A549 (cell line): ENCODE measurements around the gene RXRA. TPM values are rescaled to one million over a fixed set of nuclear protein-coding genes. Genes with fewer than 3 reads are reported as not detected.
A peak's percentile ranks its signal among the peaks of the same experiment; 100 is the strongest.

ENCODE experiments used
- ATAC-seq, 2 experiments: fragments of 200-7000 bp in 1 of 2; fragments of >200 bp in 1 of 2; cut with Nextera tagmentation in 1 of 2; cut with Tn5 transposase in 1 of 2; 3 replicates each; pipeline versions ENCODE4 v1.8.0 to v1.9.1; 2018 to 2020; ENCODE audit warnings: mild to moderate bottlenecking in 1 of 2, moderate library complexity in 1 of 2
- CTCF ChIA-PET: fragments of 300-600 bp; sonication (Branson Sonifier 250); formaldehyde crosslinking; extraction: SDS; loops from one replicate; lab custom pipeline; 2021; ENCODE audit warnings: antibody characterized with exemption, inconsistent platforms; lab: Yijun Ruan, JAX
- POLR2A ChIA-PET: fragments of 350-600 bp; formaldehyde crosslinking; extraction: SDS; loops from one replicate; lab custom pipeline; 2021; ENCODE audit warnings: antibody characterized with exemption, inconsistent platforms; lab: Yijun Ruan, JAX
- DNase-seq, 2 experiments: peaks; one replicate each; pipeline versions ENCODE4 v3.0.0 to v3.0.0-alpha.2; 2011 to 2016; ENCODE audit warnings: low read depth in 1 of 2, low spot score in 1 of 2
- FAIRE-seq: peaks from 2 replicates; lab custom pipeline; 2011; peaks lifted over from hg19 to GRCh38; lab: Jason Lieb, UNC
- H3K27ac ChIP-seq, 2 experiments: fragments of >200 bp; sonication (Bioruptor Twin); formaldehyde crosslinking; 3 replicates each; pipeline ENCODE4 v1.5.1; 2016 to 2017
- H3K4me1 ChIP-seq: fragments of >200 bp; sonication (Bioruptor Twin); formaldehyde crosslinking; 3 replicates; pipeline ENCODE4 v1.6.1; 2016
- H3K4me2 ChIP-seq: fragments of >200 bp; sonication (Bioruptor Twin); formaldehyde crosslinking; 3 replicates; pipeline ENCODE4 v1.6.1; 2016
- H3K4me3 ChIP-seq: fragments of >200 bp; sonication (Bioruptor Twin); formaldehyde crosslinking; 3 replicates; pipeline ENCODE4 v1.5.1; 2016
- H3K9me3 ChIP-seq: fragments of >200 bp; sonication (Bioruptor Twin); formaldehyde crosslinking; 3 replicates; pipeline ENCODE4 v1.6.1; 2016
- ATOH8 ChIP-seq: fragments of 250-450 bp; sonication (Bioruptor Pico); IDR thresholded peaks from 2 replicates; pipeline ENCODE4 v1.5.0; 2020; ENCODE audit warnings: low read depth, mild to moderate bottlenecking, moderate library complexity
- BHLHE40 ChIP-seq: IDR thresholded peaks from 2 replicates; pipeline ENCODE4 v1.6.1; 2012; ENCODE audit warnings: low read depth, low read length, inconsistent platforms
- CBX8 ChIP-seq: fragments of 200-600 bp; sonication (generic); IDR thresholded peaks from 2 replicates; pipeline ENCODE4 v1.6.1; 2016
- CEBPB ChIP-seq, 2 experiments: fragments of >200 bp in 1 of 2; sonication (Bioruptor Twin) in 1 of 2; formaldehyde crosslinking in 1 of 2; IDR thresholded peaks; 2 replicates each; pipeline ENCODE4 v1.6.1; 2012 to 2016
- CHD2 ChIP-seq: fragments of 150-350 bp; IDR thresholded peaks from 2 replicates; pipeline ENCODE4 v1.6.1; 2014; ENCODE audit warnings: low read length; ENCODE audit not compliant: partially characterized antibody
- CHD4 ChIP-seq: fragments of 200-600 bp; sonication (generic); IDR thresholded peaks from 2 replicates; pipeline ENCODE4 v1.6.1; 2016; ENCODE audit warnings: antibody characterized with exemption, mild to moderate bottlenecking, borderline replicate concordance
- EHMT2 ChIP-seq: fragments of 200-600 bp; sonication (generic); IDR thresholded peaks from 2 replicates; pipeline ENCODE4 v1.6.1; 2016; ENCODE audit warnings: antibody characterized with exemption, low read depth, mild to moderate bottlenecking, moderate library complexity
- ESRRA ChIP-seq: fragments of 150-350 bp; IDR thresholded peaks from 2 replicates; pipeline ENCODE4 v1.6.1; 2014; ENCODE audit warnings: mild to moderate bottlenecking, low read length, borderline replicate concordance
- FOSL2 ChIP-seq, 2 experiments: fragments of 450-650 bp in 1 of 2; fragments of >200 bp in 1 of 2; sonication (Bioruptor Twin) in 1 of 2; formaldehyde crosslinking; IDR thresholded peaks; 2 replicates each; pipeline versions ENCODE4 v1.5.0 to v1.6.1; 2016 to 2020; ENCODE audit warnings: mild to moderate bottlenecking in 1 of 2, moderate library complexity in 1 of 2
- HDAC2 ChIP-seq: fragments of 200-600 bp; sonication (generic); IDR thresholded peaks from 2 replicates; pipeline ENCODE4 v1.6.1; 2016
- HOXB5 ChIP-seq: fragments of 250-450 bp; sonication (Bioruptor Pico); IDR thresholded peaks from 2 replicates; pipeline ENCODE4 v1.5.0; 2020; ENCODE audit warnings: mild to moderate bottlenecking, moderate library complexity
- JUN ChIP-seq, 2 experiments: fragments of >200 bp; sonication (Bioruptor Twin); formaldehyde crosslinking; IDR thresholded peaks; 2 replicates in 1 of 2; 3 replicates in 1 of 2; pipeline ENCODE4 v1.6.1; 2016 to 2017
- JUNB ChIP-seq: fragments of >200 bp; sonication (Bioruptor Twin); formaldehyde crosslinking; IDR thresholded peaks from 2 replicates; pipeline ENCODE4 v1.6.1; 2016
- KDM5A ChIP-seq: fragments of 200-600 bp; sonication (generic); IDR thresholded peaks from 2 replicates; pipeline ENCODE4 v1.6.1; 2016; ENCODE audit warnings: antibody characterized with exemption, mild to moderate bottlenecking
- MAFK ChIP-seq: fragments of 450-650 bp; IDR thresholded peaks from 2 replicates; pipeline ENCODE4 v1.6.1; 2014; ENCODE audit not compliant: partially characterized antibody
- NFE2L2 ChIP-seq: fragments of 150-350 bp; conservative IDR thresholded peaks from 2 replicates; pipeline ENCODE4 v1.6.1; 2014; ENCODE audit warnings: low read length
- NPAS2 ChIP-seq: fragments of 250-450 bp; sonication (Bioruptor Pico); IDR thresholded peaks from 2 replicates; pipeline ENCODE4 v1.8.0; 2022; ENCODE audit warnings: mild to moderate bottlenecking, moderate library complexity, borderline replicate concordance
- NR3C1 ChIP-seq: fragments of >200 bp; sonication (Bioruptor Twin); formaldehyde crosslinking; IDR thresholded peaks from 3 replicates; pipeline ENCODE4 v1.6.1; 2017
- PBX3 ChIP-seq: IDR thresholded peaks from 2 replicates; pipeline ENCODE4 v1.6.1; 2012
- RAD21 ChIP-seq, 2 experiments: fragments of >200 bp in 1 of 2; sonication (Bioruptor Twin) in 1 of 2; formaldehyde crosslinking in 1 of 2; IDR thresholded peaks in 1 of 2; conservative IDR thresholded peaks in 1 of 2; 2 replicates in 1 of 2; 3 replicates in 1 of 2; pipeline ENCODE4 v1.6.1; 2012 to 2018; ENCODE audit warnings: inconsistent platforms in 1 of 2
- RCOR1 ChIP-seq: fragments of 150-350 bp; IDR thresholded peaks from 2 replicates; pipeline ENCODE4 v1.6.1; 2014; ENCODE audit warnings: antibody characterized with exemption, low read length, low read depth
- REST ChIP-seq: fragments of 200-600 bp; sonication (generic); IDR thresholded peaks from 2 replicates; pipeline ENCODE4 v1.6.1; 2016; ENCODE audit warnings: antibody characterized with exemption, mild to moderate bottlenecking, moderate library complexity
- RFX5 ChIP-seq: fragments of 450-650 bp; IDR thresholded peaks from 2 replicates; pipeline ENCODE4 v1.7.1; 2014; ENCODE audit warnings: antibody characterized with exemption, mild to moderate bottlenecking, moderate library complexity
- SMC3 ChIP-seq: fragments of >200 bp; sonication (Bioruptor Twin); formaldehyde crosslinking; IDR thresholded peaks from 3 replicates; pipeline ENCODE4 v1.6.1; 2018; ENCODE audit warnings: inconsistent platforms
- ZFP36 ChIP-seq: fragments of 450-650 bp; IDR thresholded peaks from 2 replicates; pipeline ENCODE4 v1.6.1; 2014; ENCODE audit warnings: borderline replicate concordance; ENCODE audit not compliant: partially characterized antibody
- ZSCAN20 ChIP-seq: fragments of 250-450 bp; sonication (Bioruptor Pico); IDR thresholded peaks from 2 replicates; pipeline ENCODE4 v1.8.0; 2022; ENCODE audit warnings: mild to moderate bottlenecking, moderate library complexity
- WGBS: methylation state at CpG from one replicate; pipeline ENCODE4 v1.1.6; 2017; ENCODE audit errors: missing lambda C conversion rate; 5-methylcytosine and 5-hydroxymethylcytosine counted together
- polyA plus RNA-seq, 4 experiments: library from polyadenylated mRNA; depleted of rRNA in 3 of 4; stranded (reverse); fragments of >200 nt; fragmentation: RNase III in 1 of 4; extraction: RNeasy Plus Mini Kit Qiagen cat#74134 plus additional on column Dnase treatment in 1 of 4; gene quantifications; 2 replicates in 3 of 4; 3 replicates in 1 of 4; pipeline ENCODE4 v1.2.3, GENCODE V29; 2011 to 2017
- TF ChIP-seq, protein P1 (sequence below): fragments of 450-650 bp; IDR thresholded peaks from 2 replicates; pipeline ENCODE4 v1.6.1; 2014; ENCODE audit warnings: antibody characterized with exemption

The RXRA gene
- polyA plus RNA-seq, 2 of the 4 experiments (the other 2 are of a cell fraction), result 6.6 to 23.9 TPM

DNA sequence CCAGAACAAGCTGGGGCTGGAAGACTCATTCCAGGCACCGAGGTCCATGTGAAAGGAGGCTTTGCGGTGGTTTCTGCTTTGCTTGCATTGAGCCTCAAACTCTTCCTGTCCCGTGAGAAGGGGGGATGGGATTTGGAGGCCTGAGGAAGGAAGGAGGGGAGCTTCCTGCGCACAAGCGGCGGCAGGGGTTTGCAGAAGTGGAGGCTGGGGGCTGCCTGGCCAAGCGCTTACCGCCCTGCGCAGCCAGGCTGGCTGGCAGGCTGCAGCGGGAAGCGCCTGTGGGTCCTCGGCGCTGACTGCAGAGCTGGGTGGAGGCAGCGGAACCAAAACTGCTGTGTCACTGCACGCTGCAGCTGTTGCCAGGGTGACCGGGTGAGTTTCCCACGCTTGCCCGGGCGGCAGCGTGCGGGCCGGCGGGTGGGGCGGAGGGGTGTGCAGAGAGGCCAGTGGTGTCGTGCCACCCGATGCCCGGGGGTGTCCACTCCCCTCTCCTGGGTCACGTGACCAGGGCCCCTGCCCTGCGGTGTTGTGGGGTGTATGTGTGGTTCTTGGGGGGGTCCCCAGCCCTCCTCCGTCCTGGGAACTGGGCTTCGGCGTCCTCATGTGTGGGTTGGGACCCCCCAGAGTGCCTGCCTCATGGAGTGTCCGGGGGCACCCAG lies 81.0 kb downstream of the RXRA start (continued):
- no peak for TF ChIP-seq CHD4
- TF ChIP-seq KDM5A, result no peak
- TF ChIP-seq CHD2, result peak; percentile 1
- no peak for TF ChIP-seq CEBPB (IDR thresholded peaks at IDR 0.05)
- TF ChIP-seq ZFP36, result no peak
- TF ChIP-seq CBX8, result no peak
- TF ChIP-seq NPAS2 (CRISPR knock-in tag), result peak; percentile 45; the same call in 1 of the 2 replicates
- no peak for TF ChIP-seq NR3C1
- TF ChIP-seq RCOR1, result no peak
- TF ChIP-seq PBX3, result no peak
- peak; percentile 99 for TF ChIP-seq NFE2L2
- peak in 1 of 2 experiments; percentile 14; a peak in 2 of 5 replicates for TF ChIP-seq RAD21 (conservative IDR thresholded peaks at IDR 0.05 in 1 of 2, IDR thresholded peaks at IDR 0.05 in 1 of 2)
- peak; percentile 78 for TF ChIP-seq JUN (IDR thresholded peaks at IDR 0.05)
- no peak for TF ChIP-seq REST
- peak; percentile 100 for TF ChIP-seq MAFK
- TF ChIP-seq ZSCAN20, result no peak; the same call in 1 of the 2 replicates
- TF ChIP-seq BHLHE40, result no peak; the same call in 1 of the 2 replicates
- no peak for TF ChIP-seq RFX5
- TF ChIP-seq, protein P1, sequence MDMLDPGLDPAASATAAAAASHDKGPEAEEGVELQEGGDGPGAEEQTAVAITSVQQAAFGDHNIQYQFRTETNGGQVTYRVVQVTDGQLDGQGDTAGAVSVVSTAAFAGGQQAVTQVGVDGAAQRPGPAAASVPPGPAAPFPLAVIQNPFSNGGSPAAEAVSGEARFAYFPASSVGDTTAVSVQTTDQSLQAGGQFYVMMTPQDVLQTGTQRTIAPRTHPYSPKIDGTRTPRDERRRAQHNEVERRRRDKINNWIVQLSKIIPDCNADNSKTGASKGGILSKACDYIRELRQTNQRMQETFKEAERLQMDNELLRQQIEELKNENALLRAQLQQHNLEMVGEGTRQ, result peak; percentile 95
- TF ChIP-seq SMC3, result 0 out of 3 replicates have a peak, but pooled peaks have one; percentile 15
- TF ChIP-seq FOSL2 (IDR thresholded peaks at IDR 0.05), result no peak
- peak; percentile 78 for TF ChIP-seq FOSL2 (CRISPR knock-in tag; IDR thresholded peaks at IDR 0.05)
- TF ChIP-seq EHMT2, result no peak
- no peak for TF ChIP-seq HDAC2
- TF ChIP-seq ESRRA, result no peak

DNA sequence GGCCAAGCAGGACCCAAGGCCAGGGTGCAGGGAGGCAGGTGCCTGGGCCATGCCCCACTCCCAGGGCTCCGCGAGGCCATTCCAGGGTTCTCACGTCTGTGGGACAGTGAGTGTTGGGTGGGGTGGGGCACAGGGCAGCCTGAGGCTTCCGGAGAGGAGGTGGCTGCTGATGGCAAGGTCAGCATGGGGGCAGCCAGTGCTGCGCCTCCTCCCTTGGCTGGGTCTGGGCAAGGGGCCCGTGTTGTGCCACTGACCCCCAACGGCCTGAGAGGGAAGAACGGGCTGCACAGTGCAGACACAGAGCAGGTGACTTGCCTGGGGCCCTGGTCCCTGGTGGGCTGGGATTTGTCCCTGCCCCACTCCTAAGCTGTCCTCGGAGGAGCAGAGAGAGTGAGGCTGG lies 82.1 kb downstream of the RXRA start:
- POLR2A ChIA-PET, result interaction anchor here (0.6 kb wide), 1 partner anchor 949 kb away, joined by 3 read pairs; no protein-coding TSS in a partner anchor
- ATAC-seq (peak in 1 of 2 experiments; percentile 3; a peak in 2 of 6 replicates), DNase-seq (peak in 1 of 2 experiments; percentile 67), FAIRE-seq (no peak)
- H3K4me2 ChIP-seq, result peak overlapping the region; percentile 85
- no peak overlapping the region for H3K4me3 ChIP-seq
- H3K27ac ChIP-seq, result peak overlapping the region; percentile 99 to 100
- CTCF ChIA-PET, result interaction anchor here (1.3 to 2.7 kb wide), 5 partner anchors 9 to 237 kb away, joined by 3 to 15 read pairs (median 9); no protein-coding TSS in a partner anchor
- no peaks in the 10 kb centered on the region for H3K9me3 ChIP-seq
- peaks cover 91% of the 10 kb centered on the region for H3K4me1 ChIP-seq
- TF ChIP-seq ATOH8 (peak; percentile 12; the same call in 1 of the 2 replicates), HOXB5 (CRISPR knock-in tag) (no peak), JUNB (no peak), RAD21 (conservative IDR thresholded peaks at IDR 0.05 in 1 of 2, IDR thresholded peaks at IDR 0.05 in 1 of 2) (peak; percentile 42 to 46), SMC3 (0 out of 3 replicates have a peak, but pooled peaks have one; percentile 17)
- TF ChIP-seq, protein P1, result no peak
- 55% methylated on average over 4 of the region's 9 CpGs for WGBS
